ENCODE measurements around the gene MEG3.

MEG3 gene

GRCh38 chr14:100905166-100905565 lies 79.2 kb downstream of the MEG3 start:
- Histone ChIP-seq H3K27me3 (ENCODE audit: control insufficient read depth, insufficient read depth, low read length) (no peaks in the 10 kb centered on the region), H3K9ac (no peak overlapping the region), H3K79me2 (no peaks in the 10 kb centered on the region), H3K4me2 (ENCODE audit: low read length) (no peak overlapping the region), H2AFZ (no peak overlapping the region), H3K9me3 (ENCODE audit: control insufficient read depth, low read length) (no peaks in the 10 kb centered on the region), H3K4me3 (ENCODE audit: low read depth, low read length) (no peak overlapping the region), H3K36me3 (ENCODE audit: control insufficient read depth, insufficient read depth, low read length) (no peaks in the 10 kb centered on the region), H3K4me1 (no peaks in the 10 kb centered on the region), H3K27ac (no peak overlapping the region)
- no peak for TF ChIP-seq CTCF (IDR thresholded peaks at IDR 0.05)

- H3K27me3 ChIP-seq (ENCODE audit: control insufficient read depth, insufficient read depth, low read length): no peaks in the 10 kb centered on the region
Observed at GRCh38 chr14:100906420-100906819, 80.5 kb downstream of the MEG3 start.

GRCh38 chr14:100907240-100907639 lies 81.3 kb downstream of the MEG3 start:
- Histone ChIP-seq H2AFZ (no peak overlapping the region), H3K27me3 (ENCODE audit: control insufficient read depth, insufficient read depth, low read length) (no peaks in the 10 kb centered on the region), H3K9ac (no peak overlapping the region), H3K9me3 (ENCODE audit: control insufficient read depth, low read length) (no peaks in the 10 kb centered on the region), H3K27ac (no peak overlapping the region), H3K4me1 (no peaks in the 10 kb centered on the region), H3K4me2 (ENCODE audit: low read length) (no peak overlapping the region), H3K79me2 (no peaks in the 10 kb centered on the region), H3K36me3 (ENCODE audit: control insufficient read depth, insufficient read depth, low read length) (no peaks in the 10 kb centered on the region), H3K4me3 (ENCODE audit: low read depth, low read length) (no peak overlapping the region)
- TF ChIP-seq CTCF (IDR thresholded peaks at IDR 0.05): no peak

More at GRCh38 chr14:100906420-100906819, 80.5 kb downstream of the MEG3 start:
- Histone ChIP-seq H3K4me2 (ENCODE audit: low read length) (no peak overlapping the region), H3K79me2 (no peaks in the 10 kb centered on the region), H3K36me3 (ENCODE audit: control insufficient read depth, insufficient read depth, low read length) (no peaks in the 10 kb centered on the region), H3K4me3 (ENCODE audit: low read depth, low read length) (no peak overlapping the region), H3K27ac (no peak overlapping the region), H3K4me1 (no peaks in the 10 kb centered on the region), H3K9ac (no peak overlapping the region), H3K9me3 (ENCODE audit: control insufficient read depth, low read length) (no peaks in the 10 kb centered on the region), H2AFZ (no peak overlapping the region)
- TF ChIP-seq CTCF (IDR thresholded peaks at IDR 0.05): no peak

- H3K79me2 ChIP-seq: no peaks in the 10 kb centered on the region
- TF ChIP-seq CTCF (IDR thresholded peaks at IDR 0.05): no peak
- no peaks in the 10 kb centered on the region for H3K4me1 ChIP-seq
- no peaks in the 10 kb centered on the region for H3K9me3 ChIP-seq (ENCODE audit: control insufficient read depth, low read length)
- no peak overlapping the region for H3K4me3 ChIP-seq (ENCODE audit: low read depth, low read length)
- H3K27me3 ChIP-seq (ENCODE audit: control insufficient read depth, insufficient read depth, low read length): no peaks in the 10 kb centered on the region
- H2AFZ ChIP-seq: no peak overlapping the region
- H3K9ac ChIP-seq: no peak overlapping the region
- no peaks in the 10 kb centered on the region for H3K36me3 ChIP-seq (ENCODE audit: control insufficient read depth, insufficient read depth, low read length)
- no peak overlapping the region for H3K27ac ChIP-seq
- no peak overlapping the region for H3K4me2 ChIP-seq (ENCODE audit: low read length)
Observed at GRCh38 chr14:100909439-100909838, 83.5 kb downstream of the MEG3 start.
